Natural killer cell (primary cell): ENCODE measurements around the gene FCHO2. TPM values are rescaled to one million over a fixed set of nuclear protein-coding genes. Genes with fewer than 3 reads are reported as not detected.

ENCODE experiments used
- ATAC-seq, 3 donors: fragments of 150-1000 bp in 2 of 3; fragments of 200-7000 bp in 1 of 3; cut with Tn5 transposase; 1 replicate in 1 of 3; 2 replicates in 2 of 3; pipeline ENCODE4 v1.10.0; 2021; ENCODE audit warnings: mild to moderate bottlenecking in 2 of 3, moderate library complexity in 2 of 3
- DNase-seq, 2 donors: peaks; one replicate each; pipeline versions ENCODE4 v3.0.0 to v3.0.0-alpha.2; 2013 to 2021; ENCODE audit warnings: mixed read lengths in 1 of 2
- H3K27ac ChIP-seq: one replicate; pipeline ENCODE4 v1.5.1; 2013; ENCODE audit warnings: mild to moderate bottlenecking, low read length
- H3K27me3 ChIP-seq: one replicate; pipeline ENCODE4 v1.6.1; 2013; ENCODE audit warnings: low read length; ENCODE audit not compliant: control insufficient read depth, insufficient read depth
- H3K36me3 ChIP-seq: one replicate; pipeline ENCODE4 v1.6.1; 2013; ENCODE audit warnings: low read length; ENCODE audit not compliant: control insufficient read depth, insufficient read depth
- H3K4me1 ChIP-seq: one replicate; pipeline ENCODE4 v1.6.1; 2013; ENCODE audit warnings: low read length; ENCODE audit not compliant: control insufficient read depth, insufficient read depth
- H3K4me3 ChIP-seq: one replicate; pipeline ENCODE4 v1.5.1; 2013; ENCODE audit warnings: low read length
- H3K9me3 ChIP-seq: one replicate; pipeline ENCODE4 v1.6.1; 2013; ENCODE audit warnings: low read length; ENCODE audit not compliant: control insufficient read depth, insufficient read depth
- H3K27ac Mint-ChIP-seq, 2 donors: one replicate each; pipeline ENCODE4 v1.8.0; 2022; ENCODE audit warnings: mild to moderate bottlenecking in 2 of 2, mixed read lengths in 2 of 2, moderate library complexity in 1 of 2
- H3K27me3 Mint-ChIP-seq, 2 donors: one replicate each; pipeline ENCODE4 v1.8.0; 2022; ENCODE audit warnings: low read depth in 2 of 2, mixed read lengths in 2 of 2
- H3K36me3 Mint-ChIP-seq: one replicate; pipeline ENCODE4 v1.8.0; 2022; ENCODE audit warnings: mixed read lengths
- H3K4me1 Mint-ChIP-seq, 2 donors: one replicate each; pipeline ENCODE4 v1.8.0; 2022; ENCODE audit warnings: mixed read lengths in 2 of 2
- H3K4me3 Mint-ChIP-seq: one replicate; pipeline ENCODE4 v1.8.0; 2022; ENCODE audit warnings: mild to moderate bottlenecking, moderate library complexity, mixed read lengths
- H3K9me3 Mint-ChIP-seq, 2 donors: one replicate each; pipeline ENCODE4 v1.8.0; 2022; ENCODE audit warnings: mixed read lengths in 2 of 2
- WGBS: methylation state at CpG from one replicate; pipeline ENCODE4 v1.1.7; 2013; ENCODE audit warnings: missing lambda C conversion rate; ENCODE audit not compliant: insufficient coverage; 5-methylcytosine and 5-hydroxymethylcytosine counted together
- intact Hi-C: fragments of 100-400 bp; cut with micrococcal nuclease; formaldehyde crosslinking; loops from one replicate; pipeline ENCODE4 v1.14.2; 2022
- total RNA-seq, 4 donors: library from RNA; stranded (reverse); fragments of 120-200 nt in 1 of 4; gene quantifications; one replicate each; pipeline versions ENCODE4 v1.2.3 to v1.2.4, GENCODE V29; 2013 to 2022
- TF ChIP-seq, protein P1 (sequence below): fragments of 200-600 bp; IDR thresholded peaks from one replicate; pipeline ENCODE4 v1.8.0; 2022; ENCODE audit warnings: antibody characterized with exemption

FCHO2 gene
- total RNA-seq, 3 donors from 2014 or later (not counting 1 experiment from before 2014, with no cell fraction given), result 18.5 to 23.4 (median 22.7) TPM

DNA sequence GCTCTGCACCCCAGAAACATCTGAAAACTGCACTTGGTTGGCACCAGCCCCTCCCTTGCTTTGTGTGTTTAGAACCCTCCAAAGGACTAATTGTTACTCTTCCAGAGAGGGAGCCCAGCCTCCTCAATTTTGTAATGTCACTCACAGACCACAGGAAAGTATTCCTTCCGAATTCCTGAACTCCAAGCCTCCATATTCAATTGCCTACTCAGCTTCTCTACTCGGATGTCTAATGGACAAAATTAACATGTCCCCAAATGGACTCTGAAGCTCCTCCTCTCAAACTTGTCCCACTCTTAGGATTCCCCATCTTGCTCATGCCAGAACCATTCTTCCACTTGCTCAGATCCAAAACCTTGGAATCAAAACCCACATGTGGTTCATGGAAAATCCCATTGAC is 160.7 kb downstream of the FCHO2 start:
- ATAC-seq (no peak), DNase-seq (no peak)
- Mint-ChIP-seq H3K9me3 (no peaks in the 10 kb centered on the region), H3K27ac (no peak overlapping the region), H3K4me3 (no peak overlapping the region), H3K36me3 (no peaks in the 10 kb centered on the region), H3K27me3 (peaks cover 32 to 48% of the 10 kb centered on the region in 2 donors), H3K4me1 (peaks cover 0 to 9% of the 10 kb centered on the region in 2 donors)
- no peaks in the 10 kb centered on the region for H3K36me3 ChIP-seq
- intact Hi-C loops, result no loop called here
- TF ChIP-seq, protein P1, sequence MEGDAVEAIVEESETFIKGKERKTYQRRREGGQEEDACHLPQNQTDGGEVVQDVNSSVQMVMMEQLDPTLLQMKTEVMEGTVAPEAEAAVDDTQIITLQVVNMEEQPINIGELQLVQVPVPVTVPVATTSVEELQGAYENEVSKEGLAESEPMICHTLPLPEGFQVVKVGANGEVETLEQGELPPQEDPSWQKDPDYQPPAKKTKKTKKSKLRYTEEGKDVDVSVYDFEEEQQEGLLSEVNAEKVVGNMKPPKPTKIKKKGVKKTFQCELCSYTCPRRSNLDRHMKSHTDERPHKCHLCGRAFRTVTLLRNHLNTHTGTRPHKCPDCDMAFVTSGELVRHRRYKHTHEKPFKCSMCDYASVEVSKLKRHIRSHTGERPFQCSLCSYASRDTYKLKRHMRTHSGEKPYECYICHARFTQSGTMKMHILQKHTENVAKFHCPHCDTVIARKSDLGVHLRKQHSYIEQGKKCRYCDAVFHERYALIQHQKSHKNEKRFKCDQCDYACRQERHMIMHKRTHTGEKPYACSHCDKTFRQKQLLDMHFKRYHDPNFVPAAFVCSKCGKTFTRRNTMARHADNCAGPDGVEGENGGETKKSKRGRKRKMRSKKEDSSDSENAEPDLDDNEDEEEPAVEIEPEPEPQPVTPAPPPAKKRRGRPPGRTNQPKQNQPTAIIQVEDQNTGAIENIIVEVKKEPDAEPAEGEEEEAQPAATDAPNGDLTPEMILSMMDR, result no peak
- WGBS, result 76% methylated on average over 2 of the region's 2 CpGs
- H3K27ac ChIP-seq, result no peak overlapping the region
- H3K9me3 ChIP-seq, result no peaks in the 10 kb centered on the region
- H3K4me3 ChIP-seq, result no peak overlapping the region
- H3K4me1 ChIP-seq, result peaks cover 11% of the 10 kb centered on the region
- H3K27me3 ChIP-seq, result peaks cover 16% of the 10 kb centered on the region

DNA sequence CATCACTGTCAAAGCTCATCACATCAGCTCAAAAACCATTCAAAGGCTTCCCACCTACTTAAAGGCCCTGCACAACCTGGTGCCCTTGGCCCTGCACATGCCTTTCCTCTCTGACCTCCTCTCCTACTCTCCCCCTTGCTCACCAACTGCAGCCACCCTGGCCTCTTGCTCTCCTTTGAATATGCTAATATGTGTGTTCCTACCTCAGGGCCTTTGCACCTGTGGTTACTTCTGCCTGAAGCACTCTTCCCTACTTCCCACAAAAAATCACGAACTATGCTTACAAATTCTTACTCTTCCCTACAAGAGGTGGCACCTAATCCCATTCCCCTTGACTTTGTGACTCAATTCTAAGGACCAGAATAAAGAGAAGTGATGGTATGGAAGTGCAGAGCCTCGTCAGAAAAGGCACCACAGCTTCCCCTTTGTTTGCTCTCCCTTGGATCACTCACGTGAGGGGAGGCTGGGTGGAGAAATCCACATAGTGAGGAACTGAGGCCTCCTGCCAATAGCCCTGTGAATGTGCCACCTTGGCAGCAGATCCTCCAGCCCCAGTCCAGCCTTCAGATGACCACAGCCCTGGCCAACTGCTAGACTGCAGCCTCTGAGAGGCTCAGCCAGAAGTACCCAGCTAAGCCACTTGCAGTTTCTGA is 161.4 kb downstream of the FCHO2 start:
- no peak overlapping the region for H3K4me3 Mint-ChIP-seq
- intact Hi-C loops, result no loop called here
- H3K36me3 Mint-ChIP-seq, result no peaks in the 10 kb centered on the region
- Histone ChIP-seq H3K27me3 (peaks cover 18% of the 10 kb centered on the region), H3K36me3 (no peaks in the 10 kb centered on the region), H3K4me1 (peaks cover 11% of the 10 kb centered on the region), H3K9me3 (no peaks in the 10 kb centered on the region), H3K4me3 (no peak overlapping the region), H3K27ac (no peak overlapping the region)
- 69% methylated on average over 3 of the region's 3 CpGs for WGBS
- ATAC-seq, result no peak
- peaks cover 0 to 9% of the 10 kb centered on the region in 2 donors for H3K4me1 Mint-ChIP-seq
- H3K27ac Mint-ChIP-seq, result no peak overlapping the region
- DNase-seq, result no peak
- TF ChIP-seq, protein P1, result no peak
- no peaks in the 10 kb centered on the region for H3K9me3 Mint-ChIP-seq
- peaks cover 38 to 50% of the 10 kb centered on the region in 2 donors for H3K27me3 Mint-ChIP-seq

DNA sequence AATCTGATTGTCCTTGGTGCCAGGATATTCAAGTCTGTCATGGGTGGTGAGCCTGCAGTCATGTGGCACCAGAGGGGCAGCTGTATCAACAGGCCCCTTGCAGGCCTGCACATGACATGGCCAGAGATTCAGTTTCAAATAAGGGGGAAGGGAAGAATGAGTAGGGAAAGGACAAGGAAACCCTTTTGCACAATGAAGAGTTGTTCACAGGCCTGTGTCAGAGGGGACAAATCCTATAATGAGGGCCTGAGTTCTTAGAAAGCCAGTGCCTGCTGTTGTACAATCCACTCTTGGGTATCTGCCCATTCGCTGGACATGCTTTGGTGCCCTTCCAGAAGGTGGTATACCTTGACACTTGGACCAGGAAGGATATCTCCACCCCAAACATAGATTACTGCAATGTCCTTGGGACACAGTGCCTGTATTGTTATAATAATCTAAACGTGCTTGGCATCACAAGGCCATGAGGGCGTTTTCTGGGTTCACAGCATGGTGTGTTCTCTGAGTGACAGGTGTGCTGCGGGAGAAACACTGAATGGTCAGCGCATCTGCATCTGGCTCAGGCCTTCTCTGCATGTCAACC is 162.6 kb downstream of the FCHO2 start:
- no peaks in the 10 kb centered on the region for H3K9me3 ChIP-seq
- Mint-ChIP-seq H3K4me1 (peaks cover 9 to 14% of the 10 kb centered on the region in 2 donors), H3K4me3 (peak overlapping the region; percentile 1), H3K27me3 (peaks cover 31 to 38% of the 10 kb centered on the region in 2 donors), H3K9me3 (no peaks in the 10 kb centered on the region), H3K36me3 (no peaks in the 10 kb centered on the region), H3K27ac (no peak overlapping the region)
- intact Hi-C loops, result no loop called here
- ATAC-seq (no peak), DNase-seq (no peak)
- no peak overlapping the region for H3K4me3 ChIP-seq
- TF ChIP-seq, protein P1, result no peak
- H3K27ac ChIP-seq, result no peak overlapping the region
- H3K27me3 ChIP-seq, result peaks cover 16% of the 10 kb centered on the region
- H3K36me3 ChIP-seq, result no peaks in the 10 kb centered on the region
- peaks cover 16% of the 10 kb centered on the region for H3K4me1 ChIP-seq
- 93% methylated on average over 5 of the region's 5 CpGs for WGBS
